Measurements from ENCODE around the gene DOCK7. TPM values are rescaled to one million over a fixed set of nuclear protein-coding genes. Genes with fewer than 3 reads are reported as not detected.

DOCK7 gene
- total RNA-seq, 1 experiment from 2014 or later, result 60.8 TPM

- intact Hi-C loops (cut with micrococcal nuclease; ENCODE audit: unreplicated experiment), result no loop called here
- Histone ChIP-seq H3K4me1 (ENCODE audit: insufficient read depth, low read length, poor library complexity, severe bottlenecking) (peaks cover 10% of the 10 kb centered on the region), H3K4me3 (ENCODE audit: low read depth, low read length, poor library complexity, severe bottlenecking) (no peak overlapping the region), H3K27me3 (replicated peaks; ENCODE audit: insufficient read depth, low read depth, low read length, poor library complexity) (no peaks in the 10 kb centered on the region), H3K27ac (ENCODE audit: low read depth, low read length, poor library complexity, severe bottlenecking) (no peak overlapping the region), H3K9me3 (ENCODE audit: low read depth, low read length, poor library complexity, severe bottlenecking) (no peaks in the 10 kb centered on the region), H3K36me3 (ENCODE audit: insufficient read depth, low read length, poor library complexity, severe bottlenecking) (no peaks in the 10 kb centered on the region)
- POLR2A ChIA-PET (ENCODE audit: low non-redundant PET), result no interaction called here
- CTCF ChIA-PET, result no interaction called here
- no TSS peak for BruUV-seq (replicated peaks)
- DNase-seq (ENCODE audit: low spot score), result no peak
- TF ChIP-seq CTCF (conservative IDR thresholded peaks at IDR 0.05; ENCODE audit: low read depth, low read length), result no peak
- TF ChIP-seq EZH2 (IDR thresholded peaks at IDR 0.05; ENCODE audit: borderline replicate concordance, low read depth, low read length, poor library complexity, severe bottlenecking), result no peak
Measured at GRCh38 chr1:62673629-62674028, 14.6 kb downstream of the DOCK7 start.

GRCh38 chr1:62672029-62672428, 16.2 kb downstream of the DOCK7 start:
- H3K27ac ChIP-seq (ENCODE audit: low read depth, low read length, poor library complexity, severe bottlenecking), result no peak overlapping the region
- CTCF ChIA-PET, result no interaction called here
- no peaks in the 10 kb centered on the region for H3K9me3 ChIP-seq (ENCODE audit: low read depth, low read length, poor library complexity, severe bottlenecking)
- TF ChIP-seq CTCF (conservative IDR thresholded peaks at IDR 0.05; ENCODE audit: low read depth, low read length), result no peak
- no peak for TF ChIP-seq EZH2 (IDR thresholded peaks at IDR 0.05; ENCODE audit: borderline replicate concordance, low read depth, low read length, poor library complexity, severe bottlenecking)
- H3K4me1 ChIP-seq (ENCODE audit: insufficient read depth, low read length, poor library complexity, severe bottlenecking), result peaks cover 6% of the 10 kb centered on the region
- no peak overlapping the region for H3K4me3 ChIP-seq (ENCODE audit: low read depth, low read length, poor library complexity, severe bottlenecking)
- POLR2A ChIA-PET (ENCODE audit: low non-redundant PET), result no interaction called here
- no peak for DNase-seq (ENCODE audit: low spot score)
- intact Hi-C loops (cut with micrococcal nuclease; ENCODE audit: unreplicated experiment), result no loop called here
- H3K36me3 ChIP-seq (ENCODE audit: insufficient read depth, low read length, poor library complexity, severe bottlenecking), result no peaks in the 10 kb centered on the region
- BruUV-seq (replicated peaks), result no TSS peak
- no peaks in the 10 kb centered on the region for H3K27me3 ChIP-seq (replicated peaks; ENCODE audit: insufficient read depth, low read depth, low read length, poor library complexity)

- H3K27me3 ChIP-seq (replicated peaks; ENCODE audit: insufficient read depth, low read depth, low read length, poor library complexity), result no peaks in the 10 kb centered on the region
- H3K4me3 ChIP-seq (ENCODE audit: low read depth, low read length, poor library complexity, severe bottlenecking), result no peak overlapping the region
- ChIA-PET CTCF (no interaction called here), POLR2A (ENCODE audit: low non-redundant PET) (no interaction called here)
- no peaks in the 10 kb centered on the region for H3K9me3 ChIP-seq (ENCODE audit: low read depth, low read length, poor library complexity, severe bottlenecking)
- DNase-seq (ENCODE audit: low spot score), result no peak
- BruUV-seq (replicated peaks), result no TSS peak
- peaks cover 5% of the 10 kb centered on the region for H3K4me1 ChIP-seq (ENCODE audit: insufficient read depth, low read length, poor library complexity, severe bottlenecking)
- intact Hi-C loops (cut with micrococcal nuclease; ENCODE audit: unreplicated experiment), result no loop called here
- TF ChIP-seq EZH2 (IDR thresholded peaks at IDR 0.05; ENCODE audit: borderline replicate concordance, low read depth, low read length, poor library complexity, severe bottlenecking) (no peak), CTCF (conservative IDR thresholded peaks at IDR 0.05; ENCODE audit: low read depth, low read length) (no peak)
- no peak overlapping the region for H3K27ac ChIP-seq (ENCODE audit: low read depth, low read length, poor library complexity, severe bottlenecking)
- H3K36me3 ChIP-seq (ENCODE audit: insufficient read depth, low read length, poor library complexity, severe bottlenecking), result peaks cover 7% of the 10 kb centered on the region
Measured at GRCh38 chr1:62654744-62655143, 33.4 kb downstream of the DOCK7 start.
